Hepatic stellate cell (primary cell): ENCODE results near the gene RASSF1.

Experiments
- DNase-seq: peaks from one replicate; pipeline ENCODE4 v3.0.0; 2011; ENCODE audit warnings: low spot score

The RASSF1 gene

DNA sequence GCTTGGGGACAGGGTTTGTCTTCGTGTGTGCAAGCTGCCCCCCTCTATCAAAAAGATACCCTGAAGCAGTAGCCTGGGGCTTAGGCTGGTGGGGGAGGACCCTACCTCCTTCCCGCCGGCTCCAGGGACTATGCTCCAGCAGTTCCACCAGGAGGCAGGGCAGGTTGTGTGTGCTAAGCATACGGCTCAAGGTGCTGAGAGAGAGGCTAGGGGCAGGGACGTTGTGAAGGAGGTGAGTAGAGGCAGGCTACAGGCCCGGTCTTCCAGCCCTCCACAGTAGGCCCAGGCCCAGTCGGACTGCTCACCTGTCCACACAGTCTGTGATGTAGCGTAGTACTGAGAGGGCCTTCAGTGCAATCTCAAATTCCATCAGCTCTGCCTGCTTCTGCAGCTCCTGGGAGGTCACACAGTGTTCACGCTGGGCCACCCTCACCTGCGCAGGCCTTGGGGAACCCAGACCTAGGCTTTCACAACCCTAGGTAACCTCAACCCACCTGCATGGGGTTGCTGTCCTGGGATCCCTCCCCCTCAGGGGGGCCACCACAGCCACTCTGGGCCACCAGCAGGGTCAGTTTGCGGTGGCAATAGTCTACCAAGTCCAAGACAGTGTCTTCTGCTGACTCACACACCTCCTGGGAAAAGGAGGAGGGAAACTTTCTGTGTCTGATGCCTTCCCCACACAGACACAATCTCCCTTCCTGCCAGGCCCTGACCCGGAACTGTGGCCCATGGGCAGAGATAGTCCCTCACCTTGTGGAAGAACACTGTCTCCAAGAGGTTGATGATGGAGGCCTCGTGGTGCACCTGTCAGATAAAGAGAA lies 2.4 kb upstream of the RASSF1 start:
- no peak for DNase-seq

GRCh38 chr3:50341996-50342650 lies 1.5 kb upstream of the RASSF1 start:
- DNase-seq = no peak

- no peak for DNase-seq
Measured at GRCh38 chr3:50341537-50341936, 901 bp upstream of the RASSF1 start.

GRCh38 chr3:50340147-50340447 lies 539 bp downstream of the RASSF1 start:
- no peak for DNase-seq

DNA sequence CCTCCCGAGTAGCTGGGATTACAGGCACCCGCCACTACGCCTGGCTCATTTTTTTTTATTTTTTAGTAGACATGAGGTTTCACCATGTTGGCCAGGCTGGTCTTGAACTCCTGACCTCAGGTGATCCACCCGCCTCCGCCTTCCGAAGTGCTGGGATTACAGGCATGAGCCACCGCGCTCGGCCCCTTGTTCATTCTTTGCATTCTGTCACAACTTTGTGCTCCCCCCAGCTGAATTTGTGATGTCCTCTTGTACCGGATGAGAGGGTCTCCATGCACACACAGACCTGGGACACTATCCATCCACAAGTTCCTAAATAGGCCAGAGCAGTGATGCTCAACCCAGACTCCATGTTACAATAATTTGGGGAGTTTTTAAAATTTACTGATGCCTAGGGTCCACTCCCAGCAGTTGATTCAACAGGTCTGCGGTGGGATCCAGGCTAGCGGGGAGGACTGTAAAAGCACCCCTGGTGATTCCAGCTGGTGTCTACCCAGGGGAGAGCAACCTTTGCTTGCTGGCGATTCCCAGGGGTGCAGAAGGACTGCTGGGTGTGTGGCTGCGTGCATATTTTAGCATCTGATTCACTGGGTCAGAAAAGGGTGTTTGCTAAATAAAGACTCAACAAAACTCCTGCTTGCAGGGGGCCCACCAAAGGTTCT lies 1.0 kb downstream of the RASSF1 start:
- peak; percentile 86 for DNase-seq

DNA sequence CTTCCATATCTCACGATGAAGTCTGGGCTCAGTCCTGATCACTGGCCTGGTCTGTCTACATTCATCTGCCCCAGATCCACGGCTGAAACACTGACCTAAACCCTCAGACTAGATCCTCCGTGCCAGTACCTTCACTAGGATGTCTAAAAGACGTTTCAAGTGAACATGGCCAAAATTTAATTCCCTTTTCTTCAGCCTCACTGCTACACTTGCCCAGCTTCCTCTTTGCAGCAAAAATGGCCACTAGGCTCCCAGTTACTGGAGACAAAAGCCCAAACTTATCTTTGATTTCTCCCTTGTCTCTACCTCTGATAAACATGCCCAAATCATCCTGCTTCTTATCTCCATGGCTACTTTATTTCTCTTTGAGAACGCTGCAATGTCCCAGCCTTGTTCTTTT lies 1.7 kb downstream of the RASSF1 start:
- no peak for DNase-seq

DNA sequence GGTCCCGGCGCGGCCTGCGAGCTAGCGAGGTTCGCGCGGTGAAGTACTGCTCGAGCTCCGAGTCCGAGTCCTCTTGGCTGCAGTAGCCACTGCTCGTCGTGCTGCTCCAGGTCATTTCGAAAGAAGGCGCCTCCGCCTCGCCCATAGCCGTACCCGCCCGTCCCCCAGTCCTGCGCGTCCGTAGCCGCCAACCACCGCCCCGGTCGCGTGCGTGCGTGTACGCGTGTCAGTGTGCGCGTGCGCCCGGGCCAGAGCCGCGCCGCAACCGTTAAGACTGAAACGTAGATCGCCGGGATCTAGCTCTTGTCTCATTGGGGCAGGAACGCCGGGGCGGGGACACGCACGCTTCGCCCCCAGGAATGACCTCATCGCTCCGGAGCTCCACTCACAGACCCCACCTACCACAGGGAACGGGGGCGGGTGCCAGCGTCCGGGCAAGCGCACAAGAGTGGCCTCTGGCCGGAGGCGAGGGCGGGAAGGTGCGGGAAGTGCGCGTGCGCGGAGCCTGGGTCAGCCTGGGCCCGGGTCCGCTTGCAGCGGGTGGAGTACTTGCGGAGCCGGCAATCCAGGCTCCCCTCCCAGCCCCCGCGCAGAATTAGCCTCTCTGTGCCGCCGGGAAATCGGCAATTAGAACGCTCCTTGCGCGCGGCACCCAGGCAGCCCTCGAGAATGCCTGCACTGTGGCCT lies 3.3 kb downstream of the RASSF1 start:
- DNase-seq = peak; percentile 99

GRCh38 chr3:50336452-50337174 lies 4.0 kb downstream of the RASSF1 start:
- DNase-seq = peak; percentile 54

DNA sequence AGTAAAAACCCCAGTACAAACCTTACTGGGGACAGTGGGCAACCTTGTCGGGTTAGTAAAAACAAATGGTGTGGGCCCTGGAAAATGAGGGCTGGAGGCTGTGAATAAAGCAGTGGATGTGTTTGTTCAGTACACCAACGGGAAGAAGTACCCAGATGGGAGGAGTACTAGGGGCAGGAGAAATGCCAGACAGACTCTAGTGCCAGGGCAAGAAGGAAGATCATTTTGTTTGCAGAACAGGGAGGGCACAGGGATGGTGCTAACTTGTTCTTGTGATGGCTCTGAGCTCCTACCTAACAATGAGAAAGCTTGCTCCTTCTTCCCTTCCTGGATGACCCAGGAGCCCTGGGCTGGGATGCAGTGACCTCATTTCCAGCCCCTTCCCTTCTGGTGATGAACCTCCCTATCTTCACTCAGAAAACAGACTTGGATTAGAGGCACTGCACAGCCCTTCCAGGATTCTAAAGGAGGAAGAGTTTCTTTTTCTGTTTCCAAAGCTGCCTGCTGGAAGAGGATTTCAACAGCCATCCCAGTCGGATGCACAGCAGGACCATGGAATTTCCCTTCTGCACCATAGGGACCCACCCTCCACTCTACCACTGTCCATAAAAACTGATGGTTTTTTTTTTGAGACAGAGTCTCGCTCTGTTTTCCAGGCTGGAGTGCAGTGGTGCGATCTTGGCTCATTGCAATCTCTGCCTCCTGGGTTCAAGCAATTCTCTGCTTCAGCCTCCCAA lies 6.1 kb downstream of the RASSF1 start:
- no peak for DNase-seq

- peak; percentile 93 for DNase-seq
Measured at GRCh38 chr3:50333744-50334328, 6.8 kb downstream of the RASSF1 start.

DNA sequence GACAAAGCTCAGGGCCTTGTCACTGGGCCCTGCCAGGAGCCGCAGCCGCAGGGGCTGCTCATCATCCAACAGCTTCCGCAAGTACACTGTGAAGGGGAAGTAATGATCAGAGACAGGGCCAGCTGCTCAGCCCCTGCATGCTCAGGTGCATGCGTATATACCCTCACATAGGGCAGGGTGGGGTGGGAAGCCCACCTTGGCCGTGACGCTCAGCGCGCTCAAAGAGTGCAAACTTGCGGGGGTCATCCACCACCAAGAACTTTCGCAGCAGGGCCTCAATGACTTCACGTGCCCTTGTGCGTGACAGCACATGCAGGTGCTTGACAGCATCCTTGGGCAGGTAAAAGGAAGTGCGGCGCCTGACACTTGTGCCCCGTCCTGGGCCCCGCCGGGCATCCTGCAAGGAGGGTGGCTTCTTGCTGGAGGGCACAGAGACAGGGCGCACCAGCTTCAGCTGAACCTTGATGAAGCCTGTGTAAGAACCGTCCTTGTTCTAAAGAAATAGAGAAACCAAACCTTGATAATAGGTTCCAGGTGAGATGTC lies 9.2 kb downstream of the RASSF1 start:
- no peak for DNase-seq

DNA sequence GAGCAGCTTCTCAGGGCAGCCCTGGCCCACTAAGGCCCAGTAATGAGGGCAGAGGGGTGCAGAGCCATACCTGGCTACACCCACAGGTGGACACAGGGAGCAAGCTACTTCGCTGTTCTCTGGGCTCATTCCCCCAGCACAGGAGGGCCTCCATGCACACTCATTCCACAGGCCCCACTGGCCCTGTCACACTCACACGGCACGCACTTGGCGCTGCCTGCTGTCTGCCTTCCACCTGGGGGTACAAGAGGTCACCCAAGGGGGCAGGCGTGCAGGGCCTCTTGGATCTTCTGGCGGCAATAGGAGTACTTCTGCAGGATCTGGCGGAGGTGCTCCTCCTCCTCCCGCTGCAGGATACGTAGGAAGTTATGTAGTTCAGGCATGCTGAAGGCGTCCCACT lies 10.3 kb downstream of the RASSF1 start:
- no peak for DNase-seq

- DNase-seq = peak; percentile 99
Measured at GRCh38 chr3:50327943-50328691, 12.5 kb downstream of the RASSF1 start, which contains the start of gene TUSC2. Gene TUSC2, minus strand, starts transcription at chr3:50328223. Its CDS starts 124 bp downstream, at chr3:50328099.

DNA sequence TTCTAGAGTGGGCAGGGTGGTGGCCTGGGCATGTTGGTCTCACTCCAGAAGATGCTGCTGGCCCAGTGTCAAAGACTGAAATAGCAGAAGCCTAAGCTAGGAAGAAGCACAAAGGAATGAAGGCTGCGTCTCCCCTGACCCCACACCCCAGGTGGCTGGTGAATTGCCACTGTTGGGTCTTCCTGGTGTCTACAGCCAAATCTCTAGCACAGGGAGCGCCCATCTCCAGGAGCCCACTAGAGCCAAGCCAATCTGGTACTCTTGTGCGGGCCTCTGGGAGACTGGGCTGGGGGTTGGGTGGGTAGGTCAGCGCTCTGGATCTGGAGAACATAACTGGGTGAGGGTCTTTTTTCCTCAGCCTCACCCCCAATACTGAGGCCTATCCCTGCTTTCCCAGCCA lies 13.5 kb downstream of the RASSF1 start:
- DNase-seq = no peak

DNA sequence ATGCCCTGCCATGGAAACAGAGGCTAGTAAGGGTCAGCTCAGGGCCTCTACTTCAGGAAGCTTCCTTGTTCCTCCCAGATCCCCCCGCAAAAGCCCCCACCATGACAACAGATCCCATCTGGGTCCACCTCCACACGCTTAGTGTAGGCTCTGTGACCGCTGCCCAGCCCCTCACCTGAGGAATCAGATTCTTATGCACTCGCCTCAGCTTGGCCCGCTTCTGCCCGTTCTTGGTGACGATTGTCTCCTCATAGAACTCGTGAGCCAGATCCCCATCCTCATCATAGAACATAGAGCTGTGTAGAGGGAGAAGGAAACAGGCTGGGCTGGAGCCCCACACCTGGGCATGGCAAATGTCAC lies 14.5 kb downstream of the RASSF1 start:
- DNase-seq = no peak

DNA sequence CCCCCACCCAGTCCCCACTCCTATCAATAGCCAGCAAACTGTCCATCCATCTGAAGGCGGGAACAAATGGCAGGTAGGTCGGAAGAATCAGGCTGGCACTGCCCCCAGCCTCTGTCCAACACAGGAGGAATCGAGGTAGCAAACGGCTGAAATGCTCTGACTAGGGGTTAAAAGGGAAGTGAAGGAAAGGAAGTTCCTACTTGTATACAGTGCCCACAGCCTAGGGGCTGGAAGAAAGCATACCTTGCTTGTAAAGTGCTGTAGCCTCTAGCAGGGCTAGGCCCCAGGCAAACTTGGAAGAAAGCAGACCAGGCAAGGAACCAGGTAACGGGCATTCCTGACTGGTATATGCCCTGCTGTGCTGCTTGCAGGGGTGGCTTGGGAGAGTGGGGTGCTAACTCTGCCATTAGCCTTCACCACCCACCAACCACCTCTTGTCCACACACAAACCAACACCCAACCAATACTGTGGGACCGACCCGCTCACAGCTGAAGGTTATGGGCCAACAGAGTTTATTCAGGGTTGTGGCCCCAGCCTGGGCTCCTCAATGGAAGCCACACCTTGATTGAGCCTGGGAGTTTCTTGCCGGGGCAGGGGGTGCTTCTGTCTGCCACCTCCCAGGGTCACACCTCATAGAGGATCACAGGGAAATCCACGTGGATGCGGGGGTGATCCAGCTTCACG lies 15.0 kb downstream of the RASSF1 start:
- no peak for DNase-seq

DNA sequence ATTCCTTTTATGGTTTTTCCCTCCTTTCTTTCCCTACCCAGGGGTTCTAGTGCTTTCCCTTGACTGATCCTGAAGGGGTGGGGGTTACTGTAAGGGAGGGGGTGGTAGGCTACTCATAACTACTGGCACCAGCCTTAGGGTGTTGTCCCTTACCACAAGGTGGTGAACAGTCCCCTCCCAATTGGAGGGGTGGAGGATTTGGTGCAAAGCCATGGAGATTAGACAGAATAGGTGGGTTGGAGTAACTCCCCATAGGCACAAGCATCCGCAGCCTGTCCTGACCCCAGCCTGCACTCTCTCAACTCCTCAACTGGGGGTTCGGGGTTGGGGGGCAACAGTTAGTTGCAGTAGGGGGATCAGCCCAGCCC lies 15.5 kb downstream of the RASSF1 start:
- DNase-seq = no peak

DNA sequence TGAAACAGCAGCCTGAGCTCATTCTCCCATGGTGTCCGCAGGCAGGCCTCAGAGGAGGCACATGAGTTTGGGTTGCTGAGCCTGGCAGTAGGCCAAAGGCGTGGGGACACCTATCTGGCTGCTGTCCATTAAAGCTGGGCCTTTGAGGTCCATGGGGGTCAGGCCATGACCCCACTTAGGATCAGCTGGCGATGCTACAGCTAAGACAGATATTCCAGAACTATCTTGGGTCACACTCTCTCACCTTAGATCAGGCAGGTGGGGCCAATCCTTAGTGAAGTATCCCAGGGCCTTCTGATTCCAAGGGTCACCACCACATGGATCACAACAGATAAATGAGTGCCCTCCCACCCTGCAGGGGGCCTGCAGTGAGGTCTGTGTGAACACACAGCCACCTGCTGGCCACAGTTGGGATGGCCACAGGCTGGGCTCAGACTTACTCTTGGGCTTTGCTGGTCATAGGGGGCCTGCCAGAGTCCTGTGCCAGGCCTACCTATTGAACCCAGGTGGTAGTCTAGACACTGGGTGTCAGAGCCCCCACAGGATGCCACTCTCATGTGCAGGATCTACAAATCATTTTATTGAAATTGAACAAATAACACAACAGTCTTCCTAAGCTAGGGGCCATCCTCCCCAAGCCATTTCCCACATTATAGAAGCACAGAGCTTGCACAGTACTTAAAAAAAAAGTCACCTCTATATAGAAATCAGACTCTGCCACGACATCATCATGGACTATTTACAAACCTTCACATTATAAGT lies 16.1 kb downstream of the RASSF1 start:
- peak; percentile 81 for DNase-seq
